ENCODE data around the gene HEG1. TPM values are rescaled to one million over a fixed set of nuclear protein-coding genes. Genes with fewer than 3 reads are reported as not detected.

The HEG1 gene
- total RNA-seq, 1 experiment from 2014 or later: 34.3 TPM

- TF ChIP-seq EZH2 (IDR thresholded peaks at IDR 0.05; ENCODE audit: borderline replicate concordance, low read depth, low read length, poor library complexity, severe bottlenecking) (no peak), CTCF (conservative IDR thresholded peaks at IDR 0.05; ENCODE audit: low read depth, low read length) (no peak)
- no peaks in the 10 kb centered on the region for H3K9me3 ChIP-seq (ENCODE audit: low read depth, low read length, poor library complexity, severe bottlenecking)
- ChIA-PET CTCF (no interaction called here), POLR2A (ENCODE audit: low non-redundant PET) (no interaction called here)
- intact Hi-C loops (cut with micrococcal nuclease; ENCODE audit: unreplicated experiment): no loop called here
- no peak for DNase-seq (ENCODE audit: low spot score)
- no TSS peak for BruUV-seq (replicated peaks)
- no peak overlapping the region for H3K27ac ChIP-seq (ENCODE audit: low read depth, low read length, poor library complexity, severe bottlenecking)
- peaks cover 26% of the 10 kb centered on the region for H3K36me3 ChIP-seq (ENCODE audit: insufficient read depth, low read length, poor library complexity, severe bottlenecking)
- no peaks in the 10 kb centered on the region for H3K27me3 ChIP-seq (replicated peaks; ENCODE audit: insufficient read depth, low read depth, low read length, poor library complexity)
- no peak overlapping the region for H3K4me3 ChIP-seq (ENCODE audit: low read depth, low read length, poor library complexity, severe bottlenecking)
- H3K4me1 ChIP-seq (ENCODE audit: insufficient read depth, low read length, poor library complexity, severe bottlenecking): peaks cover 10% of the 10 kb centered on the region
These were observed 31.8 kb downstream of the HEG1 start for GRCh38 chr3:125023833-125024555.

GRCh38 chr3:125022206-125022605 is 33.6 kb downstream of the HEG1 start:
- ChIA-PET CTCF (no interaction called here), POLR2A (ENCODE audit: low non-redundant PET) (no interaction called here)
- Histone ChIP-seq H3K36me3 (ENCODE audit: insufficient read depth, low read length, poor library complexity, severe bottlenecking) (peaks cover 30% of the 10 kb centered on the region), H3K4me1 (ENCODE audit: insufficient read depth, low read length, poor library complexity, severe bottlenecking) (peaks cover 10% of the 10 kb centered on the region), H3K27ac (ENCODE audit: low read depth, low read length, poor library complexity, severe bottlenecking) (no peak overlapping the region), H3K9me3 (ENCODE audit: low read depth, low read length, poor library complexity, severe bottlenecking) (no peaks in the 10 kb centered on the region), H3K27me3 (replicated peaks; ENCODE audit: insufficient read depth, low read depth, low read length, poor library complexity) (no peaks in the 10 kb centered on the region), H3K4me3 (ENCODE audit: low read depth, low read length, poor library complexity, severe bottlenecking) (no peak overlapping the region)
- no TSS peak for BruUV-seq (replicated peaks)
- intact Hi-C loops (cut with micrococcal nuclease; ENCODE audit: unreplicated experiment): no loop called here
- TF ChIP-seq EZH2 (IDR thresholded peaks at IDR 0.05; ENCODE audit: borderline replicate concordance, low read depth, low read length, poor library complexity, severe bottlenecking): no peak
- TF ChIP-seq CTCF (conservative IDR thresholded peaks at IDR 0.05; ENCODE audit: low read depth, low read length): no peak
- no peak for DNase-seq (ENCODE audit: low spot score)

GRCh38 chr3:125019271-125019670 is 36.5 kb downstream of the HEG1 start:
- no peaks in the 10 kb centered on the region for H3K27me3 ChIP-seq (replicated peaks; ENCODE audit: insufficient read depth, low read depth, low read length, poor library complexity)
- CTCF ChIA-PET: interaction anchor here (0.7 kb wide), 1 partner anchor 114 kb away, joined by 6 read pairs; no protein-coding TSS in a partner anchor
- peaks cover 7% of the 10 kb centered on the region for H3K4me1 ChIP-seq (ENCODE audit: insufficient read depth, low read length, poor library complexity, severe bottlenecking)
- TF ChIP-seq CTCF (conservative IDR thresholded peaks at IDR 0.05; ENCODE audit: low read depth, low read length) (no peak), EZH2 (IDR thresholded peaks at IDR 0.05; ENCODE audit: borderline replicate concordance, low read depth, low read length, poor library complexity, severe bottlenecking) (no peak)
- BruUV-seq (replicated peaks): no TSS peak
- H3K9me3 ChIP-seq (ENCODE audit: low read depth, low read length, poor library complexity, severe bottlenecking): no peaks in the 10 kb centered on the region
- POLR2A ChIA-PET (ENCODE audit: low non-redundant PET): no interaction called here
- peaks cover 31% of the 10 kb centered on the region for H3K36me3 ChIP-seq (ENCODE audit: insufficient read depth, low read length, poor library complexity, severe bottlenecking)
- no peak overlapping the region for H3K27ac ChIP-seq (ENCODE audit: low read depth, low read length, poor library complexity, severe bottlenecking)
- no peak overlapping the region for H3K4me3 ChIP-seq (ENCODE audit: low read depth, low read length, poor library complexity, severe bottlenecking)
- intact Hi-C loops (cut with micrococcal nuclease; ENCODE audit: unreplicated experiment): no loop called here
- DNase-seq (ENCODE audit: low spot score): no peak

Data from A673 (cell line).